GM19023 (cell line): Measurements from ENCODE around the gene SIL1.
"Not testable (repeated sequence)": the region's sequence is repeated elsewhere in the genome, so short reads cannot be mapped to it uniquely, and the experiment has no call there.

ENCODE experiments used
- ATAC-seq: cut with Tn5 transposase; IDR thresholded peaks from one replicate; pipeline ENCODE4 v1.9.1; 2021; ENCODE audit warnings: mild to moderate bottlenecking, moderate library complexity; ENCODE audit not compliant: unreplicated experiment

Gene SIL1

DNA sequence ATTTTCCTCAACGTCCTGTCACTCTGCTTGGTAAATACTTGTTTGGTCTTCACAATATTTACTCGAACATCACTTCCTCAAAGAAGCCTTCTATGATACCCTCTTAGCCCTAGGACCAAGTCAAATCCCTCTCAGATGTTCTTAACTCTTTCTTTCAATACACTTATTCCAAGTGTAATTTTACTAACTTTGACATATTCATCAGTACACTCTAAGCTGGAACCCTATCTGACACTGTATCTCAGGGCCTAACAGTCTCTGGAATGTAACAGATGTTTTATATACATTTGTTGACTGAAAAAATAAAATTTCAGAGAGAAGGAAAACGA is 19.6 kb downstream of the SIL1 start:
- no peak for ATAC-seq

DNA sequence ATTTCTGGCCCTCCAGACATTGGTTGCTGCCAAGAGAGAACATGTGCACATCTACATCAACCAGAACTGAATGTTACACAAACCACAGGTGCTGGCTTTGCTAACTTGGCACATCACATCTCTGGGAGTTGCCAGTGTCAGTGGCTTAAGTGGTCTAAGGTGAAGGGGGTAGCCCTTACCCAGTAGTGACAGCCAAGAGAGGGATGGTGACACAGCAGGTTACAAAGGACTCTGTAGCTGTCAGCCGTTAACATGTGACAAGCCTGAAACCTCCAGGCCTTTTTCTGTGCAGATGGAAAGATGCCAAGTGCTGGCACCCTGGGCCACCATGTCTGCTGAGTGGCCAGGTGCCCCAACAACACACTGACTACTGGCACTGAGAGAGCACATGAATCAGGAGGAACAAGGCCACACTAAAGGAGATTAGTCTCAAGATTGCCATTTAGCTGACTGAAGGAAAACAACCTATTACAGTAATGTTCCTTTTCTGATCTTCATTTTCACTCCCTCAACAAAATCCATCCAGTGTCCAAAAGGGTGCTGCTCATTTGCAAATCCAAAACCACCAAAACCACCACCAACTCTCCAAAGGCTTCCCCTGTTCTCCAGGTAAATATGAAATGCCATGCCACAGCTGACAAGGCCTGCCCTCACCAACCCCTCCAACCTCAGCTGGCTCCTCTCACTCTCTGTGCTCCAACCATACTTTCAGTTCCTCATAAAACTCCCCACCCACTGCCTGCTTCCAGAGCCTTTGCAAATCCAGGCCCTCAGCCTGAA is 20.2 kb downstream of the SIL1 start:
- peak; percentile 49 for ATAC-seq

DNA sequence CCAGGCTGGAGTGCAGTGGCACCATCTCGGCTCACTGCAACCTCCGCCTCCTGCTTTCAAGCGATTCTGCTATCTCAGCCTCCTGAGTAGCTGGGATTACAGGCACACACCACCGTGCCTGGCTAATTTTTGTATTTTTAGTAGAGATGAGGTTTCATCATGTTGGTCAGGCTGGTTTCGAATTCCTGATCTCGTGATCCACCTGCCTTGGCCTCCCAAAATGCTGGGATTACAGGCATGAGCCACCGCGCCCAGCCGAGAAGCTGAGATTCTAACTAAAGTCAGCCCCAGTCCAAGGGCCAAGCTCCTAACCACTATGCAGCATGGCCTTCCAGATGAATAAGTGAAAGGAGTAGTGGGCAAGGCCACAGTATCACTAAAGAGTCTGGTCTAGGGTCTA is 20.9 kb downstream of the SIL1 start:
- ATAC-seq: not testable (repeated sequence)

DNA sequence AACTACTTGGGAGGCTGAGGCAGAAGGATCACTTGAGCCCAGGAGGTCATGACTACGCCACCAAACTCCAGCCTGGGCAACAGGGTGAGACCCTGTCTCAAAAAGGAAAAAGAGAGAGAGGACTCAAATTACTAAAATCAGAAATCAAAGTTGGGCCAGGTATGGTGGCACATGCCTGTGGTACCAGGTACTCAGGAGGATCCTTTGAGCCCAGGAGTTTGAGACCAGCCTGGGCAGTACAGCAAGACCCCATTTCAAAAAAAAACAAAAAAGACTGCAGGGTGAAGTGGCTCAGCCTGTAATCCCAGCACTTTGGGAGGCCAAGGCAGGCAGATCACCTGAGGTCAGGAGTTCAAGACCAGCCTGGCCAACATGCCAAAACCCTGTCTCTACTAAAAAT is 23.8 kb downstream of the SIL1 start:
- ATAC-seq: not testable (repeated sequence)

DNA sequence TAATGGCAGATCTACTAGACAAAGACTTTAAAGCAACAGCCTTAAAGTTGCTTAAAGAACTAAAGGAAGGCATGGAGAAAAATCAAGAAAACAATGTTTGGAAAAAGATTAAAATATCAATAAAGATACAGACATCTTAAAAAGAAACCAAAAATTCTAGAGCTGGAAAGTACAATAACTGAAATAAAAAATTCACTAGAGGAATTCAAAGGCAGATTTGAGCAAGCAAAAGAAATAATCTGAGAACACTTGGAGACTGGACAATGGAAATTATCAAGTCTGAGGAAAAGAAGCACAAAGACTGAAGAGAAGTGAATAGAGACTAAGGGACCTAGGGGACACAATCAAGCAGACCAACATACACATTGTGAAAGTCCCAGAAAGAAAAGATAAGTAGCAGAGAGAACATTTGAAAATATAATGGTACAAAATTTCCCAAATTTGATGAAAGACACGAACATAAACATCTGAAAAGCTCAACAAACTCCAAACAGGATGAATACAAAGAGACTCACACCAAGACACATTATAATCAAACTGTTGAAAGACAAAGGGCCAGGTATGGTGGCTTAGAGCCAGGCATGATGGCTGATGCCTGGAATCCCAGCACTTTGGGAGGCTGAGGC is 26.3 kb downstream of the SIL1 start:
- ATAC-seq: no peak

DNA sequence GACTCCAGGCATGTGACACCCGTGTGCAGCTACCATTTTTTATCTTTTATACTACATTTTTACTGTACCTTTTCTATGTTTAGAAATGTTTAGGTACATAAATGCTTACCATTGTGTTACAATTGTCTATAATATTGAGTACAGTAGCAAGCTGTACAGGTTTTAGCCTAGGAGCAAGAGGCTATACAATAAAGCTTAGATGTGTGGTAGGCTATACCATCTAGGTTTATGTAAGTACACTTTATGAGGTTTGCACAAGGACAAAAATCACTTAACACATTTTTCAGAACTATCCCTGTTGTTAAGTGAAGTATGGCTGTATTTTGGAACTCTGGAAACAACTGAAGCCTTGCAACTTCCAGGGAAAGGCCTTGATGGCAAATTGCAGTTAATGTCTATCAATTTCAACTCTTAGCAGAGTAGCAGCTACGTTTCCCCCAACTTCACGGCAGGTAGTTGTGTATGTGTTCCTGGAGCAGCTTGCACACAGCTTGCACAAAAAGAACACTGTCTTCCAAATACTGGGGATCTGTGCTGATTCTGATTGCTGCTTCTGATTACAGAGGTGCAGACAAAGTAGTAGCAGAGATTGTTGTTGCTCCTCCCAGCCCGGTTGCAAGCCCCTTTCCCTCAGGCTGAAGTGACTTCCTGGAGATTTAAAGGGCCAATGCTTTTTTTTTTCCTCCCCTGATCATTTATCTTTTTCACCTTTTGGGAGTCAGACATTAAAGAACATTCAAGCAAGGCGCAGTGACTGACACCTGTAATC is 30.0 kb downstream of the SIL1 start:
- ATAC-seq: no peak

DNA sequence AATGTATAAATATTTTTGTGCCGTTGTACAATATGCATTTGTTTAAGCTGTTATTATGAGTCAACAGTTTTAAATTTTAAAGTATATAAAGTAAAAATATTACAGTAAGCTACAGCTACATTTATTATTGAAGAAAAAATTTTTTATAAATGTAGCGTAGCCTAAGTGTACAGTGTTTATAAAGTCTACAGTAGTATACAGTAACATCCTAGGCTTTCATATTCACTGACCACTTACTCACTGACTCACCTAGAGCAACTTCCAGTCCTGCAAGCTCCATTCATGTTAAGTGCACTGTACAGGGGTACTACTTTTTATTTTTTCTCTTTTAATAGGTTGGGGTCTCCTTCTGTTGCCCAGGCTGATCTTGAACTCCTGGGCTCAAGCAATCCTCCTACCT is 30.6 kb downstream of the SIL1 start:
- no peak for ATAC-seq

DNA sequence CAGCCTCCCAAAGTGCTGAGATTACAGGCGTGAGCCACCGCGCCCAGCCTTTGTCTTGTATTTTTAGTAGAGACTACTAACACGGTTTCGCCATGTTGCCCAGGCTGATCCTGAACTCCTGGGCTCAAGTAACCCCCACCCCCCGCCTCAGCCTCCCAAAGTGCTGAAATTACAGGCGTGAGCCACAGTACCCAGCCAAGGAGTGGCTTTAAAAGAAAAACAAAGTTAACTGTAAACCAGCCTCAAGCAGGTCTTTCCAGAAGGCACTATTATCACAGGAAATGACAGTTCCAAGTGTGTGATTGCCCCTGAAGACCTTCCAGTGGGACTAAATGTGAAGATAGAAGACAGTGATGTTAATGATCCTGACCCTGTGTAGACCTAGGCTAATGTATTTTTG is 31.1 kb downstream of the SIL1 start:
- no peak for ATAC-seq

DNA sequence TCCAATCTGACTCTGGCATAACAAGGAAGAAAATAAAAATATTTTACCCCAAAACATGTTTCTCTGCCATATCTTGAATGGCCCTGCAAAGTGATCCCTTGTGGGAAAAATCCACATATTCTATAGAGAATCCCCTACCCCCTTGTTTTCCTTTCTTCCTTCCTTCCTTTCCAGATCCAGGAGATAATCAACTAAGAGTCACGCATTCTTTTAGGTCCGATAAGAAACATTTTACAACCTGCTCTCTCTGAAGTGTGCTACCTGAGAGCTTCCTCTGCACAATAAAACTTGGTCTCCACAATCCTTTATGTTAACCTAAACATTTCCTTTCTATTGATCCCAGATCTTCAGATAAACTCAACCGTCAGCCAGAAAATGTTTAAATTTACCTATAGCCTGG is 33.3 kb downstream of the SIL1 start:
- ATAC-seq: not testable (repeated sequence)

DNA sequence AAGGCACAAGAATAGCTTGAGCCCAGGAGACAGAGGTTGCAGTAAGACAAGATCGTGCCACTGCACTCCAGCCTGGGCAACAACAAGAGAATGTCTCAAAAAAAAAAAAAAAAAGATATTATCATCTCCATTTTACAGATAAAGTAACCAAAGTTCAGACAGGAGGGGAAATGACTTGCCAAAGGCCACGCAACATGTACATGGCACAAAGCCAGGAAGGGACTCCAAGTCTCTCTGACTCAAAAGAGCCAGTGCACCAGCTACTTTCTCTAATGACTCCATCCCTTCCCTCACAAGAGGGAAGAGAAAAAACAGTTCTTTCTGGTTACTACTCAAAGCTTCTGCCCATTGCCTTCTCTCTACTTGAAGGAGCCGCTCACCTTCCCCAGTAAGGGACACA is 34.1 kb downstream of the SIL1 start:
- ATAC-seq: no peak

DNA sequence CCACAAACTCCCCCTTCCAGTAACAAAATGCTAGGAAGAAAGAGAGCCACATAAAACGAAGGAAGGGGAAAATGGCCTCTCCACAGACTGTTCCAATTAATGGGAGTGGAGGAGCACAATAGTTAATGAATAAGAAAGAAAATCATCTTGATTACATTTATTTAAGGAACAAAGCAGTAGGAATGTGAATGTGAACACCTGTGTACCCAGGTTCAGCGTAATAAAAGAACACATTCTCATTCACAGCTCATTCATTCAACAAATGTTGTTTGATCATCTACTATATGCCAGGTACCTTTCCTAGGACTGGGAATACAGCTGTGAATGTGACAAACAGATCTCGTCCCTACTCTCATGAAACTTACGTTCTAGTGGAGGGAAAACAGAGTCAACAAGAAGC is 35.7 kb downstream of the SIL1 start:
- ATAC-seq: no peak

DNA sequence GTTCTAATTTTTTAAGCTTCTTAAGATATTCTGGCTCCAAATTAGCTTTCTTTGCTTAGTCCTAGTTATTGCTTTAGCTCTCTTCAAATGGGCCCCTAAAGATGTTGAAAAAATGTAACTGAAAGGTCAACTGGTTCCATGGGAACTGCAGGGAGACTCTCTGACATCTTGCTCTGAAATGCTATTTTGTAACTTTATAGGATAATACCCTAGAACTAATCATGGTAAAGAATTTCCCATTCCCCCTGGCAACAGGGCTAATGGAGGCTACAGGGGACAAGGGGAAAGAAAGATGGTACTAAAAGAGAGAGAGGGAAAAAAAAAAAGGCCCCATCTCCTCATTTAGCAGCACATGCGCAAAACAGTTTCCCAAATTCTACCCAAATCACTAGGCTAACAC is 39.4 kb downstream of the SIL1 start:
- no peak for ATAC-seq

DNA sequence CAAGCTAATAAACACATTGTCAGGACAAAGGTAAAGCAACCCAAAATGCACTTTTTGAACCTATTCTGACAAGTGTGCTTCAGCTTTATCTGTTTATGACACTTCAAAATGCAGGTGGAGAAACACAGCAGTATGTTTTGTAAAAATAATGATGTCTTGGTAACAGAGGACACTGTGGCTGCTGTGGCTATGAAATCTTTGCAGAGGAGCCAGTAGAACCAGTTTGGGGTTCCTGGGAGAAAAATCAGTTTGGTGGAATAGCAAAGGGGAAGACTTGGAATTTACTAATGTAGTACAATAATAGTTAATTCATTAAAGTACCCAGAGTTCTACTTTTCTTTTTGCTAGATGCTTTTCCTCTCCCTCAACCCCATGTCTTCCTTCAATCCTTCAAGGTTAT is 40.6 kb downstream of the SIL1 start:
- no peak for ATAC-seq

DNA sequence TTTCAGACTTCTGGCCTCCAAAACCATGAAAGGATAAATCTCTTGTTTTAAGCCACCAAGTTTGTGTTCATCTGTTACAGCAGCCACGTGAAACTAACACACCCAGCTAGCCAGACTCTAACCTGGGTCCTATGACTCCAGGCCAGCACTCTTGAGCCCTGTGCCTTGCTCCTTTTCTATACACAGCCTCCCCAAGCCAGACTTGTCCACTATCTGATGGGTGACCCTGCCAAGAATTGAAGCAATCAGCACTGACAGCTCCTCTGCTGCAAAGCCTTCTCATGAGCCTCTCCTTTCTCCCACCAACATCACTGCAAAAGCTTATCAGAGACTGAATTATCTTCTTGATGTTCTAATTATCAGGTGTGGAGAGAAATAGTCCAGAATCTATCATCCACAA is 41.4 kb downstream of the SIL1 start:
- no peak for ATAC-seq

DNA sequence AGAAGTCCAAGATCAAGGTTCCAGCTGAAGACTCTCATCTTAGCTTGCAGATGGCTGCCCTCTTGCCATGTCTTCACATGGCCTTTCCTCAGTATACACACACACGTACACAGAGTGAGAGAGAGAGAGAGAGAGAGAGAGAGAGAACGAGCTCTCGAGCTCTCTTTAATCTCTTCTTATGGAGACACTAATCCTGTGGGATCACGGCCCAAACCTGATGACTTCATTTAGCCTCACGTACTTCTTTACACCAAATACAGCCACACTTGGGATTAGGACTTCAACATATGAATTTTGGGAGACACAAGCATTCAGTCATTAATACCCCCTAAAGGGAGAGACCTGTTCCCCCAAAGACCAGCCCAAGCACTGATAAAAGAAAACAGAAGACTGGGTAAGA is 42.8 kb downstream of the SIL1 start:
- no peak for ATAC-seq

DNA sequence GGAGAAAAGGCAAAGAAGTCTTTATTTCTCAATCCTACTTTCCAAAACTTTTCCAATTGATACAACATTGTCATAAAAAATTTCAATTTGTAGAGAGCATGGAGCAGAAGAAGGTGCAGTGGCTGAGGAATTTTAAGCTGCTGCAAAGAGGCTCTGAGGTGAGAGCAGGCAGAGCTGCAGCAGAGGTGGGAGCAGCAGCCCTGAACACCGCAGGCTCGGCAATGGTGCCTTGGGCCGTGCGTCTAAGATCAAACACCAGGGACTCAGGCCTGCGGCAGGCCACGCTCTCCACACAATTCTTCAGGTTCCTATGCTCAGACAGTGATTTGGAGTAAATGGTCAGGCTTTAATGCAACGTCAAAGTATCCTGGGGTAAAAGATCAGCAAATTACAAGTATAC is 46.3 kb downstream of the SIL1 start:
- ATAC-seq: no peak

DNA sequence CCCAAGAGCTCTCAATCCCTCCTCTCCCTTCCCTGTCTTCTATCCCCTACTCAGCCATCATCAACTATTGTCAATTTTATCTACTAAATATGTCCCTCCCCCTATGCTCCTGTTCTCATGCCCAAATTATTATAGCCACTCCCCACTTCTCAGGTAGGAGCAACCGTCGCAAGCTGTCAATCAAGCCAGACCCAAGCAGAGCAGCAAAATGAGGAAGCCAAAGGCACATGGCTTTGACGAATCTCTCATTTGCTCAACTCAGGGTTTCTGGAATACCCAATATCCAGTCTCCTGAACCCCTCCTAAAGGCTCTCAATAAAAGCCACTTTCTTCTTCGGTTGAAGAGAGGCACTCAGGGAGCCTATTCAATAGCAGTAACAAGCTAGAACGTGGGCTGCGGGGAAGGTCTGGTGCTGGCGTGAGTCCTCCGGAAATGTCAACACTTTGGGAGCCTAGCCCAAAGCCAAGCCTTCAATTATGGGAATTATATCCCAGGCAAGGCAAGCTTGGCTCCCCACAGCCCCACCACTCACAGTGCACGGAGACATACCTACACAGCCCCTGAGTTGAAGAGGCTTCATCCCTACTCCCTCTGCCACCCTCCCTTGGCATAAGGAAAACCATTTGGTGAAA is 47.7 kb downstream of the SIL1 start:
- ATAC-seq: no peak

DNA sequence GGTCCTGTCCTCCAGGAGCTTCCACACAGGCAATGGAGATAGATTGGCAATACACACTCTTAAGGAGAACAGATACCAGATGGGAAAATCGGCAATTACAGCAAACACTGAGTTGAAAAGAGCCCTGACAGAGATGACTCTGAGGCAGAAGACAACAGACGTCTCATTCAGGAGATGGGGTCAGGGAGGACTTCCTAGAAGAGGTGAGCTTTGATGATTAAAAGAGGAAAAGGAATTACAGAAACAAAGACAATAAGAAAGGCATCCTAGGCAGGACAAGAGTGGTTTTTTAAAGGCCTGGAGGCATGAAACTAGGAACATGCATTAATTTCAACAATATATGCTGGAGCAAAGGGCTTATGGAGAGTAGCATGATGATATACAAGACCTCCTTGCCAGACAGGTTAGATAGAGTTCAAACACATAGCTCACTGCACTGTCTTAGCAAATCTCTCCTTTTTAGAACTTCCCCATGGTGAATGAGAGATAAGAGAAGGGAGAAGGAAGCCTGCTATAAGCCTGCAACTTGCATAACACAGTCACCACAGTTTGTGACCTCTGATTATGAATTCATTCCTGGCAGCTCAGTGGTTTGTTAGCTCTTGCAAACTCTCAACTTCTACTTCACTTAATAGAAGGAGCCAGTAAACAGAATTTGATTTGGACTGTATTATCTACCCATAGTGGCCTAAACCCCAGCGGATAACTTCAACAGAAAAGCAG is 48.5 kb downstream of the SIL1 start:
- no peak for ATAC-seq

DNA sequence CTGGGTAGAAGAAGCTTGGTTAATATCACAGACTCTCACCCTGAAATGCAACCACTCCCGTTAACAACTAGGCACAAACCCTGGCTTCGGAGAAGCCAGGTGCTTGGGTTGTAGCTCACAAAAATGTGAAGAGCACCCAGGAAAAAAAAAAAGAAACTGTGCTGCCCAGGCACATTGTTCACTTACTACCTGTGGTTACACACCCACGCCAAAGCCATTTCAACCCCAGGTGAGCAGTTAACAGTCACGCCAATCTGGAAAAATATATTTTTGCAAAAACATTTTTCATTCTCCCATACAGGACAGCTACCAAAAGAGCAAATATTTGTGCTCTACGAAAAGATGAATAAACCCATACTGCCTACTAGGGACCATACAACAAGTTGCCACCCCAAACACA is 49.2 kb downstream of the SIL1 start:
- no peak for ATAC-seq

DNA sequence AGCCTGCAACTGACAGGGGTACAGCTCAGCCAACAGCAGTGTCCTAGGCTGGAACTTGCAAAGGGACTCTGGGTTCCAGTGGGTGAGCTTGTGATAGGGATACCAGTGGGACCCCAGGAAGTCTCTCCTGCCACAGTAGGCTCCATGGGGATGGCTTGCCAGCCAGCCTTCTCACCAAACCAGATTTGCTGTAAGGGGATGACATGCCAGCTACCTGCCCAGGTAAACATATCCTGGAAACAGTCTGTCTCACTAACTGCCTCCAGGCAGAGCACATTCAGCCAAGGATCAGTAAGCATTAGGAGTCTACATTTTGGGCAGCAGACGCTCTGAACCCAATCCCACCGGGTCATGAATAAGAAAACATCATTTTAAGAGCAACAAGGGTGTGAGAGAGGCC is 49.9 kb downstream of the SIL1 start:
- ATAC-seq: no peak

DNA sequence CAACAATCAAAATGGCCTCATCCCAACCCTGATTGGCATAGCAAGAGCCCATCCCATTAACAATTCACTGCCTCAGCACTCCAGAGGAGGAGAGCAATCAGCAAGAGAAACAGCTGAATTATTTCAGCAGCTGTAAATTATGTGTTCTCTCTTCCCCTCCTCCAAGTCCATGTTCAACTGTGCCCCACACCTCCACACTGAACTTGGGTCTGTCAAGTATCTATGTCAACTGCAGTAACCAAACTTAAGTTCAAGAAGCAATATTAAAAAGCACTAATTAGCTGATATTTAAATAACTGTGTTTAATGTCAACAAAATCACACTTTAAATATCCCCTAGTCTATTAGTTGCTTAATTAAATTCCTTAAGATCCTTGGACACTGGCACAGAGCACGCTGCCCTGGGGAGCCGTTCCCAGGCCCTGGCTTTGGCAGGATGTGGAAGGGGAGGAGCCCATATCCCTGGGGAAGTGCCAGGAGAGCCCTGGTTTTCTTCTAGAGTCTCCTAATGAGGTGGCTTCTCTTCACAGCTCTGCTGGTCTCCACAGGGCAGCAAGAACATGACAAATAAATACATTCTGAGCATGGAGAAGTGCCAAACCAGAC is 50.6 kb downstream of the SIL1 start:
- no peak for ATAC-seq
